HG03095 (cell line): ENCODE results near the gene LIG4.
"Not testable (repeated sequence)": the region's sequence is repeated elsewhere in the genome, so short reads cannot be mapped to it uniquely, and the experiment has no call there.

Experiments used
- ATAC-seq: cut with Tn5 transposase; IDR thresholded peaks from one replicate; pipeline ENCODE4 v1.9.1; 2021; ENCODE audit warnings: moderate library complexity; ENCODE audit not compliant: unreplicated experiment

Gene LIG4

DNA sequence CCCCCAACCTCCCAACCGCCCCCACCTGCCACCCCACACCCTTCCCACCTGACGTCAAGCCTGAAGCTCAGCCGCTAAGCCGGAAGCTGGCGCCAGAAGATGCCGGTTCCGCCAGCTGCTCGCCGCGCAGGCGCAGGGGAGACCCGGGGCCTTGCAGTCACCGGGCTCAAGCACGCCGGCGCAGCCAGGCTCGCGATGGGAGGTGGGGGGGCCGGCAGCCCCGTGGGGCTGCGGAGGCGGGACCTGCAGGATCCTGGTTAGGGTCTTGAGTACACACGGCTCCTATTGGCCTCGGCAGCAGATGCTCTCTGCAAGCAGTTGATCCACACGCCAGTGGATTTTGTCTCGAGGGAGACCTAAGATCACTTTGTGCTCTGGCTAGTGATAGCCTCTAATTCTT lies at the start of gene LIG4:
TSS of gene LIG4 (minus strand) at position 101 of the 400 bp plus-strand sequence. CDS start 4,268 bp downstream, outside the sequence.
- ATAC-seq = peak; percentile 67

DNA sequence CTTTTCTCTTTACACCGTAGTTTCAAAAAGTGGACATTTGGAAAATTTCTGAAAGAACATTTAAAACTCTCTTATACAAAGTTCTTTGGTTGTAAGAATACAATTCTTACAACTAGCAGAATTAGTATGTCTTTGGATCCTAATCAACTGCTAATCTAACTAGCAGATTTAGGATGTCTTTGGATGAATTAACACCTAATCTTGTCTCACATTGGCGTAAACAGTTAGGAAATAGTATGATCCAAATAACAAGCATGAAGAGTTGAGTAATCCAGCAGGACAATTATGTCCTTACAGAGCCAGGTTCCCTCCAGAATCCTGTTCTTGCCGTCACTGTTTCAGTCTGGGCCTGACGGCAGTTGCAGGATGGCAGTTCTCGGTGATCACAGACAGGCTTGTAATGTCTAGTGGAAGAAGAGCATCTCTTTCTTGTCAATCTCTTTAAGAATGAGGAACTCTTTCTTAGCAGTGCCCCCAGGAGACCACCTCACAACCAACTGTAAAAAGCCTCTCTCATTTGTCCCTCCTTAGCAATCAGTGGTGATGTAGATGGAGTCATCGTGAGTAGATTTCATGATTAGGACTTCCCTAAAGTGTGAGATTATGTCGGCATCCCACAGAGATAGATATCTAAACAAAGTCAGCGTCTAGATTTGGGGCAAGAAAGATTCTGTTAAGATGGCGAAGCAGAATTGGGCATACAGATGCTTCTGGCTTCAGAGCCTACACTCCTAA lies 48.5 kb upstream of the LIG4 start:
- ATAC-seq = no peak

DNA sequence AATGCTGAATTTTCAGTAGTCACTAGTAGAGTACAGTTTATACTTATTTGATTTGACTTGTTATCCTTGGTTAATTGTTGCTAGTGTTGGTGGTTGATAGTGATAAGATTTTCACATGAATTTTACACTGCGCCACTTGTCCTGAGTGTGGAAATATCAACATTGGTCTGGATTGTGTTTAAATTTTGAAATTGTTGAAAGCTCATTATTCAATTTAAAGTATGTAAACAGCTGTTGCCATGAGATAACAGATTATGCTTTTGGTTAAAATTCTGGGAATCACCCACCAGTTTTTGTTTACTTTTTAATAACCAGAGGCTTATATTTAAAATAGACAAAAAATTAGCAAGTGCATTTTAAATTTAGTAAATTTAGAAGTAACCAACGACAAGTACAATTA lies 41.9 kb upstream of the LIG4 start:
- ATAC-seq = no peak

DNA sequence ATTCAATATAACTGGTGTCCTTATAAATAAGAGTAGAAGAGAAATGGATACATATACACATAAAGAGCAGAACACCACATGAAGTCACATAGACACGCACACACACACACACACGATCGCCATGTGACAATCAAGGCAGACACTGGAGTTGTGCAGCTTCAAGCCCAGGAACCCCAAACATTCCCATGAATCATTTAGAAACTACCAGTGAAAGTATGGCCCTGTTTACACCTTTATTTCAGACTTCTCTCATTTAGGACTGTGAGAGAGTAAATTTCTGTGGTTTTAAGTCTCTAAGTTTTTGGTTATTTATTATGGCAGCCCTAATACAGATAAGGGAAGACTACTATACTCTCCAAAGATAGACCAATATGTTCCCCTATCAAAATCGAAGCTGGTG lies 33.8 kb upstream of the LIG4 start:
- no peak for ATAC-seq

DNA sequence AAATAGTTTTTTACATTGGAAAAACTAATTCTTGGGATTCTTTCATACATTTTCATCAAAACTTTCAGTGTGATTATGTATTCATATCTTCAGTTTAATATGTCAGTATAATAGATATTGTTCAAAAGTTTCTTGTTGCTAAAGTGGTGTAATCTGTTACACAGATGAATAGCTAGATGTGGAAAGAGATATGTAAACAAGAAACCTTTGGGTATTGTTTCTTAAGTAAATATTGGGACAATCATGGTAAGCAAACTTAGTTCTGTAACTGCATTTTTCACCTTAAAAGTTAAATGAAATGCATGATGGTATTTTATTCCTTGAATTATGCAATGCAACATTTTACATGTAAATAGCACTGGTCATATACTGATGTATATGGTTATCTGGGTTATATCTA lies 15.0 kb upstream of the LIG4 start:
- ATAC-seq = no peak

DNA sequence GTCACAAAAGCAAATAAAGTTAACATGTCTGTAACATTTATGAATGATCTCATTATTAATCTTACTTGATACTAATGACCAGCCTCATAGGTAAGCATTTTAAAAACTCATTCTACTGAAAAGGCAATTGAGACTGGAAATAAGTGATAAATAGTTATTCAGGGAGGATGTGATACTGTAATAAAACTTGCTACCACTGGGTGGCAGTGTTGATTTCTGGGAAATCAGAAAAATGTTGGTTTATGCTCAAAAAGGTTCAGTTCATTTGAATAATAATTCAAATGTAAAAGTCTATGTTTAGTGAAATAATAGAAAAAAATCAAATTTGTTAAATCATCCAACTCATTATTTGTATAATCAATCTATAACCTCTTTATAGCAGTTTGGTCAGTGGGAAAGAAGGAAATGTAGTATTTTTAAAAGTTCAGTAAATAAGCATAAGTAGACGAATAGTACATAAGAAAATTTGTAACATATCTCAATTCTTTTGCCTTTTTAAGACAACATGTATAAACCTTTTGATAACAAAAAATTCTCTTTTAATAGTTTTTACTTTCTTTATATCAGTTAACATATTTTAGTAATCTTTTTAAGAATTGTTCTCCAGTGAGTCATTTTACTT lies 12.4 kb upstream of the LIG4 start:
- ATAC-seq = no peak

DNA sequence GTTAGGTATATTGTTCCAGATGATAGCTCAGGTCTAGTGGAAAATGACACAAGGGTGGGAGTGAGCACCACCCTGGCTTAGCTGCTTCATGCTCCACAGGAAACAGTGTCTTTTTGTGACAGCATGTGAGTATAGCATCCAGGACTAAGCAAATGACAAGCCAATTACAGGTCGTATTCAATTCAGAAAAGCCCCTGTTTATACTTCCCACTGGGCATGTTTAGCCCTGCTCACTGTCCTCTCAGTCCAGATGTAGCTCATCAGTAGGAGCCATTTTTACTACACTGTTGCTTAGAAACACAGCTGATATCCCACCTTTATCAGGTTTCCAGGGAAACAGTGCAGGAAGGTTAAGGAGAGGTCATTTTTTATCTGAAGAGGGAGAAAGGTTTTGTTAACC lies 10.8 kb upstream of the LIG4 start:
- peak; percentile 35 for ATAC-seq

DNA sequence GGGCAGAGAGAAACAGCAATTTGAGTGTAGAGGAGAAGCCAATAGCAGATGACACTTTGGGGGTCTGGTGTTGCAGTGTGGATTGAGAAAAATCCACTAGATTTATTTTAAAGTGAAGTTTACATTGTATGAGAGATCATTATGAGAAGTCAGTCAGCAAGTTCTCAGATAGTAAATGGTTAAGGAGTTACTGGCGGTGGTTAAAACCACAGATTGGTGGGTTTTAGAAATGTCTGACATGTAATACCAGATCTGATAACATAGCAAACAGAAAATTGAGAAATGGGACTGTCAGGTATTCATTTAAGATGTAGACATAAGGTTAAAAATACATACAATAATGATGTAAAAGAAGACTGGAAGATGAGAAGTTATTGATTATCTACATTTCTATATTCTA lies 10.1 kb upstream of the LIG4 start:
- ATAC-seq = peak; percentile 44

DNA sequence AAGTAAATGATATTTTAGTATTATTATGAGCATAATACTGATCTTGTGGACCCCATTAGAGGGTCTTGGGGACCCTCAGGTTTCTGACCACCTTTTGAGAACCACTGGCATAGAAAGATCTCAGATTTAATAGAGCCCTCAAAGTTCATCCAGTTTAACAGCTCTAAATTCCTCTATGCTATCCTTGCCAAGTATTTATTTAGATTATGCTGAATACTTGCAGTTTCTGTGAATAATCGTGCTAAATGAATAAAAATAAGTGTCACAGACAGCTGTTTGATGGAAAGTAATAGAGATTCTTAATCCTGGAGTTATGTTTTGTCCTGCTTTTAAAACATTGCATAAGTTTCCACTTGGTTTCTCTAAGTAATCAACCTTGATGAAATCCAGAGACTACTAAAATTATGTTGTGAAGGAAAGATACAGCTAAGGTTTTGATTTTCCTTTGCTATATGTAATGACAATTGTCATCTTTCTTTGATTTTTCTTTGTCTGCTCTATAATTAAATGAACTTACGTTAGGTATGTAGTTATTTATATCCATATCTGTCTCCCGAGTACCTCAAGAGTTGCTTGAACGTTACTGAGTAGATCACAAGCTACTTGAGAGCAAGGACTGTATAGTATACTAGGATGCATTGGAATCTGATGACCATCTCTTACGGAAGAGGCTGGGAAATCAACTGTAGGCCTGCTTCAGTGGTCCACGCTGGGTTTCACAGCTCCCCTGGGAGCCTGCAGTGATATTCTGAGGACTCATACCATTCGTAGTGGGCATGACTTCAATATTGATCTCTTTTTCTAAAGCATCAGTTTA lies 8.6 kb upstream of the LIG4 start:
- ATAC-seq = no peak

DNA sequence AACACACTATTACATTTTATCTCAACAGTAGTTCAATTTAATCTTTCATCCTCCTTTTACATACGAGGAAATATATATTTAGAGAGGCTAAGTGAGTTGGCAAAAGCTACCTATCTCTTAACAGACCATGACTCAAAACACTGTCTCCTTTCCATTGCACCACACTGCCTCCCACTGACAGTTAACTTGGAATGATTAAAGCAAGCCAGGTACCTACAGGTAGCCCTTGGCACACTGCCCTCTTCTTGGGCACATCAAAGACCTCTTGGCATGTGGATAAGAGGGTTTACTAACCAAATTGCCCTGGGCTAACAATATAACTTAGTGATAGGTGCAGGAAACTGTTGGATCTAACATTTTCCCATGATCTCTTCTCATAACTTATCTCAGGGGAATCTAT lies 4.7 kb upstream of the LIG4 start:
- no peak for ATAC-seq

DNA sequence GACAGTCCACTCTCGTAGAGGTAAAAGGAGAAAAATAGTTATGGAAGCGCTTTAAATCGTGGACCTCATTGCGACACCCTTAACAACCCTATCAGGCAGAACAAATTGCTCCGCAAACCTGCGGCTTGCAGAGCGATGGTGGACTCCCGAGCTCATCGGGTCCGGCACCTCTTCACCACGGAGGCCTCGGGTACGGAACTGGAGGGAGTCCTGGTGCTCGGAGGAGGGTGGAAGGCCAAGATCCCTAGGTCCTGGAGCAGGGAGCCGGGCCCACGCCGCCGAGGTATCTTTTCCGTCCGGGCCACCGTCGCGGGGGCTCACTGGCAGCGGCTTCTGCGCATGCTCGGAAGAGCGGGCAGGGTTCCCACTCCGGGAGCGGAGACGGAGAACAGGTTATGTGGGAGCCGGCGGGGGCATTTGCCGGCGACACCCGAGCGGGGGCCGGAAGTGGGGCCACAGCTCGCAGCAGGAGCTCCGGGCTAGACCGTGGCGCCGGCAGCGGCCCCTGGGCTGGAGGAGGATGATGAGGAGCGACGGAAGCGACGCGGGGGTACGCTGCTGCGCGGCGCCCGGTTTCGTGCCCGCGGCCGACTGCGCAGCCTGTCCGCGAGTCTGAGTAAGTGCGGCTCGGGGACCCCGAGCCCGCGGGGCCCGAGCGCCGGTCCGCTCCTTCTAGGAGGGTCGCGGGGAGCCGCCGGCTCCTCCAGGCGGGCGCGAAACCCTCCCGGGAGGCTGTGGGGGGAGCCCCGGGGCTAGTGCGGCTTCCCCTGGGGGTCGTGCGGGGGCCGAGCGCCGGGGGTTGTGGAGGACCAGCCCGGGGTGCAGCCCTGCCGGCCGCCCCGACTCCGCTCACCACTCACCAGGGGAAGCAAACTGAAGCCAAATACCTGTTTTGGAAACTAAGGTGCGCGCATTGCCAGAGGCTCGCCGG lies 3.0 kb upstream of the LIG4 start, which contains the start of gene ABHD13:
TSS of gene ABHD13 (plus strand) at position 349 of the 931 bp plus-strand sequence. CDS start 10,827 bp downstream, outside the sequence.
- ATAC-seq = peak; percentile 67

DNA sequence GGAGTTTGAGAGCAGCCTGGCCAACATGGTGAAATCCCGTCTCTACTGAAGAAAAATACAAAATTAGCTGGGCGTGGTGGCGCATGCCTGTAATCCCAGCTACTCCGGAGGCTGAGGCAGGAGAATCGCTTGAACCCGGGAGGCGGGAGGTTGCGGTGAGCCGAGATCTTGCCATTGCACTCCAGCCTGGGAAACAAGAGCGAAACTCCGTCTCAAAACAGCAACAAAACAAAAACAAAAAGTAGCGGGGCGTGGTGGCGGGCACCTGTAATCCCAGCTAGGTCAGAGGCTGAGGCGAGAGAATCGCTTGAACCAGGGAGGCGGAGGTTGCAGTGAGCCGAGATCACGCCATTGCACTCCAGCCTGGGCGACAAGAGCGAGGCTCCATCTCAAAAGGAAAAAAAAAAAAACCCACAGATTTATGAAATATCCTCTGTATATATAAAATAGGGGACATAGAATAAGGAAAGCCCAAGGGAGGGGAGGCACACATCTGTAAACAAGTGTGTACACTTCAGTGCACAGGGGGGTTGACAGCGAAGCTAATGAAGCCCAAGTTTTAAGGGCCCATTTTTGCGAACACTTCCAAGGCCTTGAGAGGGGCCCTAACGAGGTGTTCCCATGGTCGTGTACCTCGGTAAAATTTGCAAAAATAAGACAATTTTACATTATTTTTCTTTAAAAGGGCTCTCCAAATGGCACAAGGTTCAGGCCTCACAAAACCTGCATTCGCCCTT lies 2.1 kb upstream of the LIG4 start:
- not testable (repeated sequence) for ATAC-seq

DNA sequence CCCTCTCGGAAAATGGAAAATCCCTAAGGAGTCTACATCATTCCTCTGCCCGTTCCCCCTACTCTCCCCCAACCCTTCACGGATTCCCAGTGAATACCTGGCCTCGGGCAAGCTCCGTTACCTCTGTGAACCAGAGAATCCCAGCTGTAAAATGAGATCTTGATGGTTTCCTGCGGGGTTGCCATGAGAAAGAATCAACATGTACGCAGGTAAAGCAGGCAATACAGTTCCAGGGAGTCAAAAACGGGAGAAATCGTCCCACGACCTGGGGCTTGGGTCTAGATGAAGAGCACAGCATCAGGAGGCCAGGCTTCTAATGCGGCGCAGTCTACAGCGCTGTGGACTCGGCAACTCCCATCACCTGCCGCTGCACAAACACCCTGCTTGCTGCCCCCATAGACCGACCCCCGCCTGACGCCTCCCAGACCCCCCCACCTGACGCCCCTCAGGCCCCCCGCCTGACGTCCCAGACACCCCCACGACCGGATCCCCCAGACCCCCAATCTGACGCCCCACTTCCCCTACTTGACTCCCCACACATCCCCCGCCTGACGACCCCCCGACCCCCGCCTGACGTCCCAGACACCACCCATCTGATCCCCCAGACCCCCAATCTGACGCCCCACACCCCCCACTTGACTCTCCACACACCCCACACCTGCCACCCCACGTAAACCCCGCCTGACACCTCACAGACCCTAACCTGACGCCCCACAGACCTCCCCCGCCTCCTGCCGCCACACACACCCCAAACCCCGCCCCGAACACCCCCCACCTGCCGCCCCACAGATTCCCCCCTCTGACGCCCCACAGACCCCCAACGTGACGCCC lies 680 bp downstream of the LIG4 start:
- ATAC-seq = no peak

DNA sequence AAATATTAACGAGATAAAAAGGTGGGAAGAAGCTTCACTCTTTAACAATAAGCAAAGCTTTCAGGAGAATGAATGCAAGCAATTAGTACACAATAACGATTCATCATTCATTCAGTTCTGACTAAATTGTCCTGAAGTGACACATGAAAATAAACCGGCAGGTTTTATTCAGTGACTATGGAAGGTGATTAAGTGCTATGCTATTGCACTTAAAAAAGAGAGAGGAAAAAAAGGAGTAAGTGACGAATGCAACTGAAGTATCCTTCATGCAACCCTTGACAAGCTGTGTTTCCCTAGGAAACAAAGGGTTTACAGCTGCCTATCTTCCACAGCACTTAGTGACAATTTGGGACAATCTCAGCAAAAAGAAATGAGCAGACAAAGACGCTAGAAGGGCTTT lies 1.4 kb downstream of the LIG4 start:
- no peak for ATAC-seq

DNA sequence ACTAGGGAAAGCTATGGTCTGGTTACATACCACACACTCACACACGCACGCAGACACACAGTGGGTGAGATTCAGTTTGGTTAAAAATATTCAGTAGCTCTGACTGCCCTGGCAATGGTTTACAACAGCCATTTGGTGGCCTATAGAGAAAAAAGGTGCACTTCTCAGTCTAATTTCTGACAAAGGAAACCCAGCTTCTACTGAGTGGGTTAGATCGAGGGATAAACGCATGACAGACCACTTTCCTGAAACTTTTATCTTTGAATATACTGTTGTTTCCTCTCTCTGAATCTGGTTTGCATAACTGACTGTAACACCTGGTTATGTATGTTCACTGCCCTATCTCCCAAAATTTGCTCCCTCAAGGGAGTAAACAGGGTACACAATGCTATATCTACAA lies 2.5 kb downstream of the LIG4 start:
- ATAC-seq = peak; percentile 35

DNA sequence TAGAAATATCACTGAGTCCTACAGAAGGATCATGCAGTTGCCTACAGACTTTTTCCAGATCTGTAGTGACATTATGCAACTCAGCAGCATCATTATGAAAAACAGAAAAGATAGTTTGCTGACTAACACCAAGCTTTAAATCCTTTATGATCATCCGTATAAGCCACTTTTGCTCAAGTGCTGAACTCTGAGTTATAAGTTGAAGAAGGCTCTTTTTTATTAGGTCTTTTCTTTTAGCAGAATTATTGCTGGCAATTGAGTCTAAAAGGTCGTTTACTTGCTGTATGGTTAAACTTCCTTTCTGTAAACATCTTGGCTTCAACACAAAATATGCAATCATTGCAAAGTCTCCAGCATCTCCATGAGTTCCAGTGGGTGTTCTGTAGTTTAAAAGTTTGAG lies 4.8 kb downstream of the LIG4 start:
- ATAC-seq = no peak

DNA sequence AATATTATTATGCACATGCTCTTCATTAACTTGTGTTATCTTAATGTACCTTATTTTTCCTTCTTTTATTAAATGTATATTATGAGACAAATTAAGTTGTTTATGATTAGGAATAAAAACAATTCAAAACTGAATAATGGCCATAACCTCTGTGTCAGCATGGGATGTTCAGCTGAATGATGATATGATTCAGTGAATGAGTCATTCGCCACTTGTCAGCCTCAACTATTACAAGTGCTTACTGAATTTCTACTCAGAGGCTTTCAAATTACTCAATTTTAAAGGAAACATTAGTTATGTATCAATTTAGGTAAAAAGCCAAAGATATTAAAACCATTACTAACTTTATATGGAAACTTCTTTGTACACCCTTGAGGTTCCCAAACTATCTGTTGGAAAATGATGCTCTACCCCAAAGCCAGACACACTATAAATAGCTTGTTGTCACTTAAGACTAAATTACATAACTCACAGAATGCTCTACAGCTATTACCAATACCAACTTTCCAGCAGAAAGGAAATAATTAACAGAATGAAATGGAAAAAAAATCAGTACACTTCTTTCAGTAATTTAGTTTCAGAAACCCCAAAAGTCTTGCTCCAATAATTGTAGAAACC lies 14.4 kb downstream of the LIG4 start:
- ATAC-seq = no peak

DNA sequence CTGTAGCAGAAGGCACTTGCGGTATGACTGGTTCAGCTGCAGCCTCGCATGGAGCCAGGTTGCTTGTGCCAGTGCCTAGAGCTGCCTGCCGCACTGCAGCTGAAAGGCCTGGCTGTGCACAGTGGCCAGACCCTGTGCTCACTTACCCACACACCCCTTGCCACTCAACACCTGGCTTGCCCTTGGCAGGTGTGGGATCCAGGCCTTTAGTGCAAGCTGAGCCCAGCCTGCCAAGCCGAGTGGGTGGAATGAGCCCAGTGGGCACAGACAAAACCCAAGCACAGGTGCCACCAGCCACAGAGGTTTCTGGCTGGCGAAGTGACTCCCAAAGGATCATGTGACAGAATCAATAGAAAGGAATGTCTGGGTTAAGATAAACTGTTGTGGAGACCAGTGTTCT lies 19.5 kb downstream of the LIG4 start:
- ATAC-seq = no peak

DNA sequence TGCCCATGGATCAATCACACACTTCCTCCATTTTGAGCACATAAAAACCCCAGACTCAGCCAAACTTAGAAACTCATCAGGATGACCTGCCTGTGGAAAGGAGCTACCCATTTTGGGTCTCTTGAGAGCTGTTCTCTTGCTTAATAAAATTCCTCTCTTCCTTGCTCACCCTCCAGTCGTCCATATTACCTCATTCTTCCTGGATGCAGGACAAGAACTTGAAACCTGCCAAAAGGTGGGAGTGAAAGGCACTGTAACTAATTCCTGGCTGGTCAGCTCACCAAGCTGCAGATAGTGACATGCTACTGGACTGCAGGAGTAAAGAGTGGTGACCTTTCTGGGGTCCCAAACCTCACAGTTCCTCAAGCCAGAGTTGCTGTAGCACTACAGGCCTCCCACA lies 20.2 kb downstream of the LIG4 start:
- ATAC-seq = no peak
